ENCODE results near the gene ZNF311.

DNA sequence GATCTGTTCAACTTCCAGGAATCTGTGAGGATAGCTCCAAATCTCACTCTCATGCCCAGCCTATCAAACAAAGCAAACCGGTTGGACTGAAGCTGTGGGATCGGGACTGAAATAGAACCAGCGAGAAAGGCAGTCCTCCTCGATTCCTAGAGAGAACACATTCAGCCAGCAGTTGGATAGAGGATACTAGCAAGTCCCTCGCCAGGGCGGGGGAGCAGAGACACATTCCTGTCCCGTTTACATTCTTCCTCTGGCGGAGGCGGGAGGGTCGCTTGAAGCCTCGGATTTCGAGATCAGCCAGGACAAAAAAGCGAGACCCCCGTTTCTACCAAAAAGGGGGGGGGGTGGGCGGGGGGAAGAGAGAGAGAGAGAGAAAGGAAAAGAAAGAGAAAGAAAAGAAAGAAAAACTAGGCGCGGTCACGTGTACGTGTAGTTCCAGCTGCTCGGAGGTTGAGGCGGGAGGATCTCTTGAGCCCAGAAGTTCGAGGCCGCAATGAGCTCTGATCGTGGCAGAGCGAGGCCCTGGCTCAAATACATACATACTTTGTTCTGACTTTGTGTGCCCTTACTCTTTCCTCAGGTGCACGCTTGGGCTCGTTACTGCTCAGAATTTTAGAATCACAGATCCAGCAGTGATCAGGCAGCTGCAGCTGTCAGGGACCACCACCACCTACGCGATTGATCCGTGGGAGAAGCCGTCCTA is 19.5 kb downstream of the ZNF311 start:
- peak; percentile 58 for TF ChIP-seq POLR2A (IDR thresholded peaks at IDR 0.05)
- TF ChIP-seq, protein P1, sequence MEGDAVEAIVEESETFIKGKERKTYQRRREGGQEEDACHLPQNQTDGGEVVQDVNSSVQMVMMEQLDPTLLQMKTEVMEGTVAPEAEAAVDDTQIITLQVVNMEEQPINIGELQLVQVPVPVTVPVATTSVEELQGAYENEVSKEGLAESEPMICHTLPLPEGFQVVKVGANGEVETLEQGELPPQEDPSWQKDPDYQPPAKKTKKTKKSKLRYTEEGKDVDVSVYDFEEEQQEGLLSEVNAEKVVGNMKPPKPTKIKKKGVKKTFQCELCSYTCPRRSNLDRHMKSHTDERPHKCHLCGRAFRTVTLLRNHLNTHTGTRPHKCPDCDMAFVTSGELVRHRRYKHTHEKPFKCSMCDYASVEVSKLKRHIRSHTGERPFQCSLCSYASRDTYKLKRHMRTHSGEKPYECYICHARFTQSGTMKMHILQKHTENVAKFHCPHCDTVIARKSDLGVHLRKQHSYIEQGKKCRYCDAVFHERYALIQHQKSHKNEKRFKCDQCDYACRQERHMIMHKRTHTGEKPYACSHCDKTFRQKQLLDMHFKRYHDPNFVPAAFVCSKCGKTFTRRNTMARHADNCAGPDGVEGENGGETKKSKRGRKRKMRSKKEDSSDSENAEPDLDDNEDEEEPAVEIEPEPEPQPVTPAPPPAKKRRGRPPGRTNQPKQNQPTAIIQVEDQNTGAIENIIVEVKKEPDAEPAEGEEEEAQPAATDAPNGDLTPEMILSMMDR (IDR thresholded peaks at IDR 0.05), result no peak
- no peak for TF ChIP-seq EP300 (IDR thresholded peaks at IDR 0.05; ENCODE audit: low read depth)

Measured in transverse colon (tissue), 3 donors.